Activated CD8-positive, alpha-beta memory T cell treated with anti-CD3 and anti-CD28 coated beads for 48 hours (primary cell): ENCODE results near the gene ALPP.
"Not testable (repeated sequence)": the region's sequence is repeated elsewhere in the genome, so short reads cannot be mapped to it uniquely, and the experiment has no call there.

ENCODE experiments used
- DNase-seq, 3 experiments: peaks; one replicate each; pipeline ENCODE4 v3.0.0-alpha.2; 2020; ENCODE audit warnings: low read depth in 2 of 3, low spot score in 2 of 3

ALPP gene

GRCh38 chr2:232341061-232341738 is 37.4 kb upstream of the ALPP start:
- no peak for DNase-seq

- DNase-seq = no peak
Measured at GRCh38 chr2:232341739-232342126, 36.8 kb upstream of the ALPP start.

- no peak for DNase-seq
Measured at GRCh38 chr2:232342635-232343565, 35.7 kb upstream of the ALPP start.

GRCh38 chr2:232343821-232344220 is 34.7 kb upstream of the ALPP start:
- DNase-seq = no peak

- DNase-seq = no peak
Measured at GRCh38 chr2:232345251-232345650, 33.3 kb upstream of the ALPP start.

- DNase-seq = no peak
Measured at GRCh38 chr2:232347369-232347768, 31.2 kb upstream of the ALPP start.

GRCh38 chr2:232348936-232349335 is 29.6 kb upstream of the ALPP start:
- DNase-seq = no peak

GRCh38 chr2:232349546-232349945 is 29.0 kb upstream of the ALPP start:
- DNase-seq = no peak

GRCh38 chr2:232349946-232350635 is 28.5 kb upstream of the ALPP start:
- no peak for DNase-seq

- DNase-seq = no peak
Measured at GRCh38 chr2:232350804-232351685, 27.5 kb upstream of the ALPP start.

- DNase-seq = no peak
Measured at GRCh38 chr2:232351686-232352510, 26.7 kb upstream of the ALPP start.

GRCh38 chr2:232352511-232353091 is 25.9 kb upstream of the ALPP start:
- no peak for DNase-seq

- no peak for DNase-seq
Measured at GRCh38 chr2:232353096-232353495, 25.5 kb upstream of the ALPP start.

- DNase-seq = no peak
Measured at GRCh38 chr2:232353660-232354059, 24.9 kb upstream of the ALPP start.

- DNase-seq = no peak
Measured at GRCh38 chr2:232354069-232354468, 24.5 kb upstream of the ALPP start.

GRCh38 chr2:232361646-232362045 is 16.9 kb upstream of the ALPP start:
- DNase-seq = no peak

GRCh38 chr2:232362174-232362900 is 16.2 kb upstream of the ALPP start:
- no peak for DNase-seq

GRCh38 chr2:232363064-232363783 is 15.3 kb upstream of the ALPP start:
- DNase-seq = not testable (repeated sequence)
